ENCODE data around the gene CAMK1G.

DNA sequence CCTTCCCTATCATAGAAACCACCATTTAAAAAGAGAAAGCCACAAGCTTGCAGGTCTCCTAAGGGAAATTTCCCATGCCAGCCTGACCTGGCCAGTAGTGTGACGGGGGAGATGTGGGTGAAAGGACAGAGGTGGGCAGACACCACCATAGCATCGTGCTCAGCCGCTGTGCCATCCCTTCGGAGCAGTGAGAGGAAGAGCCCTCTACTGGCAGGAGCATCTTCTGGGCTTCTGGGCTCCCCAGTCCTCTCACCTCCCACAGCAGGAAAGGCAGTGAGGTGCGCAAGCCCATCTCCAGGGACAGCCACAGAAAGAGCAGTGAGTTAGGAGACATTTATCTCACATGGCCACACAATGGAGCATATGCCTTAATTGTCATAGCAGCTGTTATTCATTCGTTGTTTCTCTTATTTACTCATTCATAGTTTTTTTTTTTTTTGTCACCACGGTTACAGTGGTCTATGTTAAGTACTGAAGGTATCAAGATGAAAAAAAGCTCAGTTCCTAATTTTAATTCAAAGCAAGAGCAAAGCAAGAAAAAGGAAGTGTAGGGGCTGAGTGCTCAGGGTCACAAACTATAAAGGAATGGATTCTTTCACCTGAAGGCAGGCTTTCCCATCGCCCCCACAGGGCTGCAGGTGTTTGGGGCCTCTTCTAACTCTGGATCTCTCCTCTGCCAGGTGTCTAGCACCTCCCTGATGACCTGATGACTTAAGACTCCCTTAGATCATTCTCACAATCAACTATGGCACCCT lies 48.8 kb upstream of the CAMK1G start:
- TF ChIP-seq, protein P1, sequence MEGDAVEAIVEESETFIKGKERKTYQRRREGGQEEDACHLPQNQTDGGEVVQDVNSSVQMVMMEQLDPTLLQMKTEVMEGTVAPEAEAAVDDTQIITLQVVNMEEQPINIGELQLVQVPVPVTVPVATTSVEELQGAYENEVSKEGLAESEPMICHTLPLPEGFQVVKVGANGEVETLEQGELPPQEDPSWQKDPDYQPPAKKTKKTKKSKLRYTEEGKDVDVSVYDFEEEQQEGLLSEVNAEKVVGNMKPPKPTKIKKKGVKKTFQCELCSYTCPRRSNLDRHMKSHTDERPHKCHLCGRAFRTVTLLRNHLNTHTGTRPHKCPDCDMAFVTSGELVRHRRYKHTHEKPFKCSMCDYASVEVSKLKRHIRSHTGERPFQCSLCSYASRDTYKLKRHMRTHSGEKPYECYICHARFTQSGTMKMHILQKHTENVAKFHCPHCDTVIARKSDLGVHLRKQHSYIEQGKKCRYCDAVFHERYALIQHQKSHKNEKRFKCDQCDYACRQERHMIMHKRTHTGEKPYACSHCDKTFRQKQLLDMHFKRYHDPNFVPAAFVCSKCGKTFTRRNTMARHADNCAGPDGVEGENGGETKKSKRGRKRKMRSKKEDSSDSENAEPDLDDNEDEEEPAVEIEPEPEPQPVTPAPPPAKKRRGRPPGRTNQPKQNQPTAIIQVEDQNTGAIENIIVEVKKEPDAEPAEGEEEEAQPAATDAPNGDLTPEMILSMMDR (IDR thresholded peaks at IDR 0.05): no peak
- TF ChIP-seq POLR2A (IDR thresholded peaks at IDR 0.05) (no peak), EP300 (IDR thresholded peaks at IDR 0.05) (no peak)

Data from ovary (tissue), 3 donors.